GM19328 (cell line): Measurements from ENCODE around the gene SIK3.

ENCODE experiments used
- ATAC-seq: cut with Tn5 transposase; IDR thresholded peaks from one replicate; pipeline ENCODE4 v1.9.1; 2021; ENCODE audit warnings: mild to moderate bottlenecking, moderate library complexity; ENCODE audit not compliant: unreplicated experiment

SIK3 gene

DNA sequence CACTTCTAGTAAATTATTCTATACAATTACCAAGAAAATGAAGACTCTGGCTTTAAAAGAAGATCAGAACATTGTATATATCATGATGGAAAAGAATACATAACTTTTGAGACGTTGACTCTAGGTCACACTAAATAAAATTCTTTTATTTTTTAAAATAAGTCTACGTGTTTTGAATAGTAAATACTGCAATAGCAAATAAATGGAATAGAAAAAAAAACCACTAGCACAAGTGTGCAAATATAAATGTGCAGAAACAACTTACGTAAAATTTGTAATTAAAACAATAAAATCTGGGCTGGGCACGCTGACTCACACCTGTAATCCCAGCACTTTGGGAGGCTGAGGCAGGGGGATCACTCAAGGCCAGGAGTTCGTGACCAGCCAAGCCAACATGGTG is 17.9 kb downstream of the SIK3 start:
- no peak for ATAC-seq

DNA sequence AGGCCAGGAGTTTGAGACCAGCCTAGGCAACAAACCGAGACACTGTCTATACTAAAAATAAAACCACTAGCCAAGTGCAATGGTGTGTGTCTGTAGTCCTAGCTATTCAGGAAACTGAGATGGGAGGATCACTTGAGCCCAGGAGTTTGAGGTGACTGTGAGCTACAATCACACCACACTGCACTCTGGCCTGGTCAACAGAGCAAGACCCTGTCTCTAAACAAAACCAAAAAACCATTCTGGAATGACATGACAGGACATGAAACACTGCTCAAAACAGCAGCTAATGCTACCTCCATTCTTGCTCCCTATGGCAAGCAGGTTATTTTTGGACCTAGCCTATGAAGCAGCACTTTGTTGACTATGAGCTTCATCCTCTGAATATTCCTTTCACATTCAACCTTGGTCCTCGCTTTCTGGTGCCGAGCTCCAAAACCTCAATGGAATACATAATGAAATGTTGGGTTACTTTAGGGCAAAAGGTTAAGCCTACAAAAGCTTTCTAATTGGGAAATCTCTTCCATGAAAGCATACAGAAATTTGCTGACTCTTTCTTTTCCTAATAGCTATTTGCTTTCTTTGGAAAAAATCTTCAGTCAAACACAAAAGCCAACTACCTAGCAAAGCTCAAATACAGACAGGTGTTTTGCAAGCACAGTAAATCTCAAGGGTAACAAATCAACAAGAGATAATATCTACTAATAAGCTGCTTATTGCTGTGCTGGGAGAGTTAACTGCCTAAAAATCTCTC is 21.1 kb downstream of the SIK3 start:
- no peak for ATAC-seq

DNA sequence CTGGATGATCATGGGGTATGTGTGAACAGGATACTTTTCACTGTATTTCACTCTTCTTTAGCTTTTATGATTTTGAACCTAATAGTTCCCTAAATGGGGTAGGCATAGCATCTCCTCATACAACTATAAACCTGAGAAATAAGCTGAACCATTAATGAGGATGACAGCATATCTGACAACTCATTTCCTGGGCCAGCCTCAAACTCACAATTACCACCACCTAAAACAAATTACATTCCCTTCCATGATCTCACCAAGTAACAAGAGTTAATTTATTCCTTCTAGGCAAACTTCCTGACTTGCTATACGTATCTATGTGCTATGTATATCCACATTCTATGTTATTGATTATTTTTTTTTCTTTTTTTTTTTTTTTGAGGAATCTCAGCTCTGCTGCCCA is 23.0 kb downstream of the SIK3 start:
- no peak for ATAC-seq

DNA sequence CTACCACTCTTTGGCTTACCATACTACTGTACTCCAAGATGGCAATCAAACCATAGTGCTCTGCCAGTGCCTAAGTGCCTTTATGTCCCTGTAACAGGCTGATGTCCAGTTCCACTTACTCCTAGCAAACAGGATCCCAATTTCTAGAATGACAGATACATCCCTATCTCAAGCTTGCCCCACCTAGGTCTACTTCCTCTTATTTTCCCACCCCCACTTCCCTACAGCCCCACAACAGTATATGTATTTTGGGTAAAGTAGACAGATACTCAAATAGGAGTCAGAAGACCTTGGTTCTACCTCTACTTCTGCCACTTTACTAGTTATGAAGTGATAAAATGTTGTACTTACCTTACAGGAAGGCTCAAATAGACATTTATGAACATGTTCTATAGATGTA is 24.1 kb downstream of the SIK3 start:
- ATAC-seq = no peak

DNA sequence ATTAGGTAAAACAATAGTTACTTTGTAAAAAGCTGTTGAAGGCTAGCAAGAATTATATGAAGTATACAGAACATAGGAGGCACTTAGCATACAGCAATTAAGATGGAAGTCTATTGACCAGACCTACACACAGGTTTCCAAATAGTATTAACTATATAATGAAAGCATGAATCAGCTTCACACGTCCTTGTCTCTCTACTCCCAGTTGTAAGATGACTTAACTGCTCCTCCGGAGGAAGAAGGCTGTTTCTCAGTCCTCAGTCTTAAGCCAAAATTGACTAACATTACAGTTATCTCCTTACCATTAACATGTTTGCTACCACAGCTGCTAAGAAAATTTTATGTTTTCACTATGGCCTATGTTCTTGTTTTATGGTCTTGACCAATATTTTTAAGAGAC is 24.7 kb downstream of the SIK3 start:
- ATAC-seq = no peak

DNA sequence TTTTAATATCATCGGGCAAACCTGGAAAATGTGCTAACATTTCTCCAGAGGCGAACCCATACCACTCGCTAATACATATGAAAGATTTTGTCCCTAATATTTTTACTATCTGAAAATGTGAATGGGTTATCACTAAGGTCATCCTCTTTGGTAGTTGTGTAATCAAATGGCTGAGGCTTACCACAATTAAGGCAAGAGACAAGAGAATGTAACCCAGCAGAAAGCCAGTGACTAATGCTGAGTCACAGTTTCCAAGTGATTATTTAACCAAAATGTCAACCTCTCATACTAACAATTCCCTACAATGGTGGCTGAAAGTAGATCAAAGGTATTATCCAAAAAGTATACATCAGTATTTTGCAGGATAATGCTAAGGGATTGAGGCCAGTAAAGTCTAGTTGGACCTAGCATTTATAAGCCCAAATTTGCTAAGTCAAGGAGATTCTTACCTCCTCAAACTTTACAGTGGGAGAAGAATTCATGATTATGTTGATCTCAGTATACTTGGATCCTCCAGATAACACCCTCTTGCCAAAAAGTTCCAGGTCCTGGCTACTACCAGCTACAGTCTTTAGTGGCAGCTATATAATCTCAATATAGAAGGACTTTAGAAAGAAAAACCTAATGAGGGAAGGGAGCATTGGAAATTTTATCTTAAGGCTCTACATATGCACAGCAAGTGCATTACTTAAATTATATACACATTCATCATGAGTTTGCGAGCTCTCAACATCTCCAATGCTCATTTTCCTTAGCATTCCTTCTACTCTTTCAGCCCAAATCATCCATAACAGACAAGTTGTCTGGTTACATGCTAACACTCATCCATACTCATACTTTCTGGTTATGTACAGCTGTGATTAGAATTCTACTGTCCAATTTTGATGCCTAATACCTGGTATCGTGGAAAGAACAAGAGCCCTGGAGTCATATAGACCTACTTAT is 25.4 kb downstream of the SIK3 start:
- ATAC-seq = no peak

DNA sequence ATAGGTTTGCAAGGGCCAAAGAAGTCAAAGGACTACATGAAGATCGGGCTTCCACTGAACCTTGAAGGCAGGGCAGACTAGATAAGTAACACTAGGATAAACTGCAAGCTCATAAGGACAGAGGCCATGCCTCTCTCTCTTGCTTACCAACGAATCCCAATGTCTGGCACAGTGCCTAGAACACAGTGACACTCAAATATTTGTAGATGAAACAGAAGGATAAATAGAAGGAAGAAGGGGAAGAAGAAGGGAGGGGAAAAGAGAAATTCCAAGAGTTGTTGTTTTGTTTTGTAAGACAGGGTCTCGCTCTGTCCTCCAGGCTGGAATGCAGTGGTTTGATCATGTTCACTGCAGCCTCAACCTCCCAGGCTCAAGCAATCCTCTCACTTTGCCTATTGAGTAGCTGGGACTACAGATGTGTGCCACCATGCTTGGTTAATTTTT is 26.9 kb downstream of the SIK3 start:
- no peak for ATAC-seq

DNA sequence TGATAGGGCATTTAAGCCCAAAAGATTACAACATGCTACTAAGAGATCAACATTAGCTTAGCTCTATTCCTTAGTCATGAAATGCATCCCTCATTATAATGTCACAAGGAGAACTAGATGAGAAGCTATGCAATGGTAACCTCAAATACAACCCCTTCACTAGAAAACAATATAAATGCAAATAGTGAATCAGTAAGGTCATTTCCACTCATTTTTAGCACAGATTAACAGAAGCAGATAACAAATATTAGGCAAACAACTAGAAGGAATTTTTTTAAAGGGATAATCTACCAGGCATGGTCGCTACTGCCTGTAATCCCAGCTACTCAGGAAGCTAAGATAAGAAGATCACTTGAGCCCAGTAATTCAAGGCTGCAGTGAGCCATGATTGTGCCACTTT is 28.2 kb downstream of the SIK3 start:
- no peak for ATAC-seq

DNA sequence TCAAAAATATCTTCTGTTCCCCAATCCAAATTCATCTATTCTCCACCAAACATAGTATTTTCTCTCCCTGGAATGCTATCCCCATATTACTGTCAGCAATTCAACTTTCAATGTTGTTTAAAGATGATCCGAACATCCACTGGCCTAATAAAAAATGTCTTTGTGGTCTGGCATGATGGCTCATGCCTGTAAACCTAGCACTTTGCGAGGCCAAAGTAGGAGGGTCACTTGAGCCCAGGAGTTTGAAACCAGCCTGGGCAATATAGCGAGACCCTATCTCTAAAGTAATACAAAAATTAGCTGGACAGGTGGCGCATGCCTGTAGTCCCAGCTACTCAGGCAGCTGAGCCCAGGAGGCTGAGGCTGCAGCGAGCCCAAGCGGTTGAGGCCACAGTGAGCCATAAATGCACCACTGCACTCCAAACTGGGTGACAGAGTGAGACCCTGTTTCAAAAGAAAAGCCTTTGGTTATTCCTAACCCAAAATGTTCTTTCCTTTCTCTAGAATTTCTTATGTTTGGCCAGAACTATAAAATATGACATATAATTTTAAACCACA is 29.8 kb downstream of the SIK3 start:
- ATAC-seq = no peak

DNA sequence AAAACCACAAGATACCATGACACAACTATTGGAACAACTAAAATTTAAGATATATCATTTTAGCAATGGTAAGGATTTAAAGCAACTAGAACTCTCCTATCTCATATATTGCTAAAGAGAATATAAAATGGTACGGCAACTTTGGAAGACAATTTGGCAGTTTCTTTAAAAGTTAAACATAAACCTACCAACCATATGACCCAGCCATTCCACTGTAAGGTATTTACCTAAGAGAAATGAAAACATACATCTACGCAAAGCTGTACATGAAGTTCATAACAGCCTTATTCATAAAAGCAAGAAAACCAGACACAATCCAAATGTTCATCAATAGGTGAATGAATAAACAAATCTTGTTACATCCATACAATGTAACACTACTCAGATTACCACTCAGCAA is 31.3 kb downstream of the SIK3 start:
- ATAC-seq = no peak

DNA sequence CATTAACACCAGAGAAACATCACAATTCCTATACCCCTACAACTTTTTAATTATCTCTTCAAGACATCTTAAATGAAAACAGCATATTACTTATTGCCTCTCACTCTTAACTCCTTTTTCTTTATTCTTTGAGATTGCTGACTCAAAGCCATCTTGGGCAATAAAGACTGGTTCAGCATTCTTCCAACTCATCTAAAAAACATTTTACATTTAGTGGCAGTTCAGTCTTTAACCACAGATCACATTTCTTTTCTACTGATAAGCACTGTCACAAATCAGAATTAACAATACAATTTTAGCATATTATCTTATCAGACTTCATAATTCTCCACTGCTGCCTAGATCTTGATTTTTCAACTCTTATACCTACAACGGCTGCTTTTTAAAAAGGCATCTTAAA is 34.0 kb downstream of the SIK3 start:
- ATAC-seq = no peak

DNA sequence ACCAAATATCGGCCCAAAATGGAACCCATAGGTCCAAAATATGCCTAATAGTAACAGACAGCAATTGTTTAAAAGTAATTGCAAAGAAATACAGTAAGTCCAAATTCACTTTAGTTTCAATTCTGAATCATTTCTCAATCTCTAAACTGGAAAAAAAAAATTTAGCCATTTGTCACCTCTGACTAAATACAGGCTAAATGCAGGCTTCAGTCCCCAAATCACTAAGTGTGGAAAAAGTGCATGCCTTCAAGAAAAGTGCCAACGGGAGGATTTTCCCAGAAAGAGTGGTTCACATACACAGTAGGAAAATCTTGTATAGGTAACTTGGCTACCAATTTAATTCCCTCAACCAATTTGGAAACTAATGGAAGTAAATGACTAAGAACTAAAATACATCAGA is 35.7 kb downstream of the SIK3 start:
- no peak for ATAC-seq

DNA sequence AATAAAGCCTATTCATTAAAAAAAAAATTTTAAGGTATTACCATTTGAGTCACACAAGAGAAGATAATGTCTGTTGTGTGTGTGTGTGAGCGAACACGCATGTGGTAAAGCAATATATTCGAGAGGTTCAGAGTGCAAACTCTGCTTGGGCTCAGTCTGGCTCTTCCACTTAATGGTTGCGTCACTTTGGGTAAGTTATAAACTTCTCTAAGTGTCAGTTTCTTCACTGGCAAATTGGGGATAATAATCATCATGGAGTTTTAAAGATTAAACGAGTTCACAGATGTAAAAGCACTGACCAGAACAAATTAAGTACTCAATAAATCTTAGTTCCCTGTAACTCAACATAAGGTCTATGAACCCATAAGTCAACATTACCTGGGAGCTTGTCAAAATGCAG is 37.0 kb downstream of the SIK3 start:
- no peak for ATAC-seq

DNA sequence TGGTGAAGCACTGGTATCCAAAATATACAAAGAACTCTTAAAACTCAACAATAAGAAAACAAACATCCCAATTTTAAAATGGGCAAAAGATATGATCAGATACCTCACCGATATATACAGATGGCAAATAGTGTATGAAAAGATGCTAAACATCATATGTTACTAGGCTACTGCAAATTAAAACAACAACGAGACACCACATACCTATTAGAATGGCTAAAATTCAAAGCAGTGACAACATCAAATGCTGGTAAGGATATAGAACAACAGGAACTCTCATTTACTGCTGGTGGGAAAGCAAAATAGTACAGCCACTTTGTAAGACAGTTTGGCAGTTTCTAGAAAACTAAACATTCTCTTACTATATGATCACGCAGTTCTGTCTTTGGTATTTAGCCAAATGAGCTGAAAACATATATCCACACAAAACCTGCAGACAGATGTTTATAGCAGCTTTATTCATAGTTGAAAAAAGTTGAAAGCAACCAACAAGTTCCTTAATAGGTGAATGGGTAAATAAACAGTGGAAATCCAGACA is 38.5 kb downstream of the SIK3 start:
- no peak for ATAC-seq

DNA sequence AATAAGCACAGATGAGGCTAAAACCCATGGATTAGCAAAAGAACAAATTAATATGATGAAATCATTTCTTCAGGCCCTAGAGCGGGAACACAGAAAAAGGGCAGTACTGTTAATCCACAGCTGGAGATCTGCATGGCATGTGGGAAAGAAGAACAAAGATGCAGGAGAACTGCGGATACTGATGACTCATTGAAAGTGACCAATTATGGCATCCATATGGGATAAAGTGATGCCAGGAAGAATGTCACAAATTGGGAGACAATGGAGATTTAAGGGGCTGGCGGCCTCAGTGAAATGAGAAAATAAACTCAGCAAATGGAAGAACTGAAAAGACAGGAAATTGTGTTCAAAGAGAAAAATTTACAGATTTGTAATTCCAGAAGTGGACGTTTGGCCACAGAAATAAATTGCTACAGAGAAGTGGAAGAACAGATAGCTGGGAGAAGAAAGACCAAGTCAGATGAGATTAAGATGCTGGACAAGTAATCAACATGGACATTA is 39.4 kb downstream of the SIK3 start:
- ATAC-seq = no peak

DNA sequence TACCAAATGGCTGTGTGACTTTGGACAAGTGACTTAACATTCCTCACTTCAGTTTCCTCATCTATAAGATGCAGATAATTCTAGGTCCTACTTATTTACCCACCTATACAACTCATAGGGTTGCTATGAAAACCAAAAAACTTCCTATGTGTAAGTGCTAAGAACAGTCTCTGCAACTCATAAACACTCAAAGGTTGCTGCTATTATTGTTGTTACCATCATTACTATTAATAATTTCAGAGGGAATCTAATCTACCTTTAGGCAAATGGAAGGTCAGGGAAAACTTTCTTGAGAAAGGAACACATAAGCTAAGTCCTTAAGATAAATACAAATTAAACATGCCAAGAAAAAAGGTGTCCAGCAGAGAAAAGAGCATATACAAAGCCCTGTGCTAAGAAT is 40.5 kb downstream of the SIK3 start:
- ATAC-seq = no peak

DNA sequence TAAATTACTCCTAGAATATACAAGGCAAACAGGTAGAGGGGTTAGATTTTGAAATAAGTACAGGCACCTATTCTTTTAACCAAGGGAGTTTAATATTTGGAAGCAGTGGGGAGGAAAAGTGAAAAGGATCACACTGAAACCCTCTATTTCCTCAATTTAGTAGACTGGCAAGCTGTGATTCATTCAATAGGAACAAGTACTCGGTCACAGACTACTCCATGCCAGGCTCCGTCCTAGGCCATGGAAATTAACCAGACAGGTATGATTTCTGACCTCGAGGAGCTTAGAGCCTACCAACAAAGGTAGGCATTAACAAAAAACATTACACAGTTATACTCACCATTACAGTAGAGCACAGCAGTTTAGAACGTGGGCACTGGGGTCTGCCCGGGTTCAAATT is 40.9 kb downstream of the SIK3 start:
- ATAC-seq = no peak

DNA sequence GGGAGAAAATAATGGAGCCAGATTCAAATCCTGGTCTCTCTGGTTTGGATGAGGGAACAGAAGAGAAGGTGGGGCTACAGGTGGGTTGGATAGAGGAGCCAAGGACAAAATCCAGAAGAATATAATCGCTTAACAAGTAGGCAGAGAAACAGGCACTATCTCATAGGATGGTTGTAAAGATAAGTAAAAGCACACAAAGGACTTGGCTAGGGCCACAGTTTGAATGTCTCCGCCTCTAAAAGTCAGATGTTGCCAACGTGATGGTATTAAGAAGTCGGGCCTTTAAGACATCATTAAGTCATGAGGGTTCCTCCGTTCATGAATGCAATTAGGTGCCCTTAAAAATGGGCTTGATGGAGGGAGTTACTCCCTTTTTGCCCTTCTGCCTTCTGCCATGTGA is 42.8 kb downstream of the SIK3 start:
- ATAC-seq = no peak

DNA sequence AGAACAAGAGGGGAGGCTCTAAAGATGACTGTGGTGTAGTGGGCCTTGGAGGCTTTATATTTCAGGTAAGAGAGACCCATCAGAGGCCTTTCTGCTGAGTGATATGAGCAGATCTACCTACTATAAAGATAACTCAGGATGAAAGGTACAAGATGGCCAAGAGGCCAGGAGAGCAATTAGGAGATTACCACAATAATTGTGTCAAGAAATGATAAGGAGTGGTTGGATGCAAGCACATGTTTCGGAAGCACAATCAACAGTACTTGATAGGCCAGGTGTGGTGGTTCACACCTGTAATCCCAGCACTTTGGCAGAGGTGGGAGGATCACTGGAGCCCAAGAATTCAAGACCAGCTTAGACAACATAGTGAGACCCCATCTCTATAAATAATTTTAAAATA is 43.8 kb downstream of the SIK3 start:
- no peak for ATAC-seq

DNA sequence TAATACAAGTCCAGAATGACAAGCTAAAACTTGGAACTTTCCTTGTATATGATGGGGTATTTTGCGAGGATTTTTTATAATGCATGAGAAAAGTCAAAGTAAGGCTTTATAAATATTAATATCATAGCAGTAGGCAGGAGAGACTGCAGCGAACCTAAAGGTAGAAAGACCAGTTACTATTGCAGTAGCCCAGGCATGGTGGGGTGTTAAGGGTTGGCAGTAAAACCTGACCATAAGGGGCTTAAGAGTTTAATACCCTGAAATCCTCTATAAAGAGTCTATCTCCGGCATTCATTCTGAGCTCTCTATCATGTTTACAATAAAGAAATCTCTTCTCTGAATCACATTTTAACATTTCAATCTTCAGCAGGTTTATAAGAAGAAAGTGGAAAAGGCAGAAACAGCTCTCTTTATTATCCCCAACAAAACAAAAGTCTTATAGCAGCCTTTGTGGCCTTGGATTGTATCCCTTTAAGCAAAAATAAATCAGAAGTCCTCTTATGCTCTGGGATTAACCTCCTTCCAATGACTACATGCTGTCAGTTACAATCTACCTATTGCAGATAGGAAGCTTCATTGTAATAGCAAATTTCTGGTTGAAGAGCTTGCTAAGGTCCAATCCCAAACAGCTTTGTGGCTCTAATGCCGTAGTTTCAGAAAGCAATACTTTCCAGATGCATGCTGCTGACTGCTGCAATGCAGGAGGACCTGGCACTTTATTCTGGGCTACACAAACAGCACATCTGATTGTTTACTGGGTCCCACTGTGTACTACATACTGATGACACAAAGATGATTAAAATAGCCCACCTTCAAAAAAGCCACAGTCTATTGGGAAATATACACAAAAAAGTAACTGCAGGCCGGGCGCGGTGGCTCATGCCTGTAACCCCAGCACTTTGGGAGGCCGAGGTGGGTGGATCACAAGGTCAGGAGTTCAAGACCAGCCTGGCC is 45.8 kb downstream of the SIK3 start:
- no peak for ATAC-seq
